IPS DF 19.7 (cell line): ENCODE data around the gene RAB19.
"Not testable (repeated sequence)": the region's sequence is repeated elsewhere in the genome, so short reads cannot be mapped to it uniquely, and the experiment has no call there.

ENCODE experiments used
- DNase-seq: peaks from one replicate; pipeline ENCODE4 v3.0.0-alpha.2; 2013; ENCODE audit warnings: low read depth, low spot score

RAB19 gene

DNA sequence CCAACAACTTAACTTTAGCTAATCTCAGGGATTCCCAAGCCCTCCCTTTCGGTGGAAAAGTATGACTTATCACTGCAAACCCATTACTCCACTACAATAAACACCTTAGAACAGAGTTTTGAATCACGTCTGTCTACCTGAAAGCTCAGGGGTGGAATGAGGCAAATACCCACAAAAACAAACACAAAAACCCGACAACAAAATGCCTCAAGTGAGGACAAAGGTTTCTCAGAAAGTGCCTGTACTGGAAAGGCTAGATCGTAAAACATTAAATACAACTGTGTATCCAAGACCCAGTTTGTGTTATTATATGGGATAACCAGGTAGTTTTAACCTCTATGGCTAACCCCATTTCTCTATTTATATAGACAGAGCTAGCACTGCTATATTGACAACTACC lies 49.4 kb downstream of the RAB19 start:
- no peak for DNase-seq

DNA sequence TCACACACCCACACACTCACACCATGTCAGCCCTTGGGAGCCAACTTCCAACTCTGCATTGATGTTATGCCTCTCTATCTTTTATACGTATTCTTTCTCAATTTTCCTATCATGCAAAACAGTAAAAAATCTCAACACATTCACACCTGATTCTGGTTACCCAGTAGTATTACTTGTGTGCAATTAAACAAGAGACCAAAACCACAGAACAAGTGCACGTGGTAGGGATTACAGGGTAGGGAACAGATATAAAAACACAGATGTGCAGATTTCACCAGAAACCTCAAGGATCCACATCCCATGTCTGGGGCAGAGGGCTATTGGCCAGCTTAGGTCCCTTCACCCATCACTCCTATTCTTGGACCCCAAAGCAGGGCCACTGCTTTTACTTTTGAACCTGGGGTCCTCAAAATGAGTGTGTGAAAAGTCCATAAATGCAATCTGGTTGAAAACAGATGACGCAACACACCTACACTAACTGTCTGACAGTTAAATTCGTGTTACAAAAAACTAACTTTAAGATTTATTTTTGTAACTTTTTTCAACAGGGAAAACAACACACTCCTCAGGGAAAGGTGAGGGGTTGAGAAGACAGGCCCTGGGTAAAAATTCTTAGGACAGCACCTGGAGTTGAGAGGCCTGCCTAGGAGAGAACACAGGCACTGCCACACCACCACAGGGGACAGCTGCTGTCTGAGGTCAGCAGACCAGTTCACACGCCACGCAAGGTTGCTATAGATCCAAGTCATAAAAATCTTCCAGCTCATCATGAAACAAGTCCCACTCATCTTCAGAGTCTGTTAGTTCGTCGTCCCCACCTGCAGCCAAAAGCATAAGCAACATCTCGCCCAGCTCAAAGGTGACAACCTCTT lies 50.2 kb downstream of the RAB19 start:
- DNase-seq = not testable (repeated sequence)

- no peak for DNase-seq
These were observed 50.8 kb downstream of the RAB19 start for GRCh38 chr7:140454657-140455015.

- peak; percentile 82 for DNase-seq
These were observed 51.9 kb downstream of the RAB19 start for GRCh38 chr7:140455743-140456142.

GRCh38 chr7:140456551-140457051 lies 52.7 kb downstream of the RAB19 start:
- no peak for DNase-seq

DNA sequence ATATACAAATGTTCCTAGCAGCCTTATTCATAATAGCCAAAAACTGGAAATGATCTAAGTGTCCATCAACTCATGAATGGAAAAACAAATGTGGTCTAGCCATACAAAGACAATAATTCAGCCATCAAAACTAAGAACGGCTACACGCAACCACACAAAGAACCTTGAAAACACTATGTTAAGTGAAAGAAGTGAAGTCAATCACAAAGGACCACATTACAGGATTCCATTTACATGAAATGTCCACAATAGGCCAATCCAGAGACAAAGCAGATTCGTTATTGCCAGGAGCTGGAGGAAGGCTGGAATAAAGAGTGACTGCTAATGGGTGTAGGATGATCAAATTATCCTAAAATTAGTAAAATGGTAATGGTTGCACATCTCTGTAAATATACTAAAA lies 54.3 kb downstream of the RAB19 start:
- no peak for DNase-seq

GRCh38 chr7:140458916-140459315 lies 55.1 kb downstream of the RAB19 start:
- DNase-seq = no peak

GRCh38 chr7:140463111-140463510 lies 59.3 kb downstream of the RAB19 start:
- no peak for DNase-seq

DNA sequence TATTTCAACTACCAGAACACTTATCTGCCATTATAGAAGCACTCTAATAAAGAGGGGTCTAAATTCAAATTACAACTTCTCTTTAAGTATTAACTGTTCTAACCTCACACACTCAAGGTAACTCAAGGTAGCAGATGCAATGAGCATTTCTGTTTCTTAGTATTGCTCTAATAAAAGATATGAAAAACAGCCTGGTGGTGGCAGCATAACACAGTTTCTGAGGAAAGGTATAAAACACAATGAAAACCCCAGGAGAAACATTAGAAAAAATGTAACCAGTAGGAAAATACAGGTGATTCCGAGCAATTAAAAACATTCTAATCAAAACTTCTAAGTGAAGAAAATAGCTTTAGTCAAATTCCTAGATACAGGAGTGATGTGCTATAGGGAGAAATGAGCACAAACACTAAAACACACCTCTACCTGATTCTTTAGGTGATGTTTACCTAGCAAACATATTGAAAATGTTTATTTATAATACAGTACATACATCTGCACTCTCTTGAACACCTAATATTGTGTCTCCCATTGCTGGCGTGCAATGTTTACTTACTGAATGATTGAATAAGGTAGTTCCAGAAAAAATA lies 72.0 kb downstream of the RAB19 start:
- DNase-seq = no peak

DNA sequence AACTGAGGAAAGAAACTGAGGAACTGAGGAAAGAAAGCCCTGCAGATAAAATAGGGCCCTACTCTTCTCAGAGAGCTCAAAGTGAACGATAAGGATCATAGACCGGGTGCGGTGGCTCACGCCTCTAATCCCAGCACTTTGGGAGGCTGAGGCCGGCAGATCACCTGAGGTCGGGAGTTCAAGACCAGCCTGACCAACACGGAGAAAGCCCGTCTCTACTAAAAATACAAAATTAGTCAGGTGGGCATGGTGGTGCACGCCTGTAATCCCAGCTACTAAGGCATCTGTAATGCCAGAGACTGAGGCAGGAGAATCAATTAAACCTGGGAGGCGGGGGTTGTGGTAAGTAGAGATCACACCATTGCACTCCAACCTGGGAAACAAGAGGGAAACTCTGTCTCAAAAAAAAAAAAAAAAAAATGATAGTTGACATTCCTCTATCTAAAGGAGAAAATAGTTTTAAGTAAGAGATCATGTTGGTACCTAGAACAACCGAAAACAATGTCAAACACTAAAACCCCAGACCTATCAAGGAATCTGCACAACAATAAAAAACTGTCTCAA lies 72.9 kb downstream of the RAB19 start:
- DNase-seq = no peak
